Muscle of back (tissue), 11 donors: Measurements from ENCODE around the gene DAPP1. TPM values are rescaled to one million over a fixed set of nuclear protein-coding genes. Genes with fewer than 3 reads are reported as not detected.

Experiments
- DNase-seq, 3 donors: peaks; one replicate each; pipeline versions ENCODE4 v3.0.0 to v3.0.0-alpha.2; 2013
- polyA plus RNA-seq, 10 donors: library from polyadenylated mRNA; unstranded; fragments of 120-200 nt; gene quantifications; one replicate each; pipeline ENCODE4 v1.2.1, GENCODE V29; 2013; ENCODE audit not compliant: insufficient read length in 10 of 10

DAPP1 gene
- polyA plus RNA-seq, 10 donors: 0.87 to 3.0 (median 1.8) TPM

DNA sequence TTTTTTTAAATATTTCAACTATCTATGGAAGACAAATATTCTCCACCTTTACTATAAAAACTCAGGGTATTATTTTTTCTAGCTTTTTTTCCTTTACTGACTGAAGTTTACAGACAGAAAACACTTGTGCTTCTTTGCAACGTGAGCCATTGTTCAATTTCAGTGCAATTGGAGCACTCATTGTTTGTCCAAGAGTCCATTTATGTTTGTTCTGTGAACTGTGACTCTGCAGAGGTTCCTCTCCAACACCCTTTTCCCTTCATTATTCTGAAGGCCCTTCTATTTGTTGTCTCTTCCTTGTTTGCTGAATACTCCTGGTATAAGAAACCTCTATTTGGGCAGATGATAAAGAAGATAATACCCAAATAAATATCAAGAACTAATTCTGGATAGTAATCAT, 37.4 kb downstream of the DAPP1 start:
- DNase-seq: no peak

DNA sequence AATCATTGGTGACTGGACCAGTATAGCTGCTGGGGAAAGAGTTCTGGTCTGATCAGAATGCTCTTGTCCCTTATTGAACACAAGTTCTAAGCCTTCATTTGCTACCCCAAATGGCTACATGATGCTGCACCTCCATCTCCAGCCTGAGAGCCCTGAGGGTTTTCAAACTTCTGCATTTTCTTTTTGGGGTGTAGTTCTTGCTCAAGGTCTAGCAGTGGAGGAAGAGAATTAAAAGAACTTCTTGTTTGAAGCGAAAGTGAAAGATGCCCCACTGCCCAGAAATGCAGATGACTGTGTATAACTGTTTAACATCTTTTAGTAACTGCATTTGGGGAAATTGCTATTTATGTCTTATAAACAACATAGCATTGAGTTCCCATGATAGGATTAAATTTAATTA, 39.1 kb downstream of the DAPP1 start:
- DNase-seq: no peak

GRCh38 chr4:99856166-99856565, 39.5 kb downstream of the DAPP1 start:
- DNase-seq: no peak

DNA sequence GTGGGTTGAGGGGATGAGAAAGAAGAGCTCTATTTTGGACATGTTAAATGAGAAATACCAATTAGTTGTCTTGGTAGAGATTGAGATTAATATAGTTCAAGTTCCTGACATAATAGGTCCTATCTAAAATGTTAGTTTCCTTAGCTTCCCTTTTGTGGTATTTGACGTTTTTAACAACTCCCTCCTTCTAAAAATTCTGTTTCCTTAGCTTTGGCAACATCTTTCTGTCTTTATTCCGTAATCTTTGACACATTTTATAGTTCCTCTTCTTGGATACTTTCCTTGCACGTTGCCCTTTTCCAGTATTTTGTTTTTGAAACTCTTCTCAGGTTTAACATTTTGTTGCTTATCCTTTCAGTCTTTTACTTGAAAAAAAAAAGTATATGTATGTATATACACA, 40.7 kb downstream of the DAPP1 start:
- no peak for DNase-seq

GRCh38 chr4:99859618-99860017, 43.0 kb downstream of the DAPP1 start:
- no peak for DNase-seq

DNA sequence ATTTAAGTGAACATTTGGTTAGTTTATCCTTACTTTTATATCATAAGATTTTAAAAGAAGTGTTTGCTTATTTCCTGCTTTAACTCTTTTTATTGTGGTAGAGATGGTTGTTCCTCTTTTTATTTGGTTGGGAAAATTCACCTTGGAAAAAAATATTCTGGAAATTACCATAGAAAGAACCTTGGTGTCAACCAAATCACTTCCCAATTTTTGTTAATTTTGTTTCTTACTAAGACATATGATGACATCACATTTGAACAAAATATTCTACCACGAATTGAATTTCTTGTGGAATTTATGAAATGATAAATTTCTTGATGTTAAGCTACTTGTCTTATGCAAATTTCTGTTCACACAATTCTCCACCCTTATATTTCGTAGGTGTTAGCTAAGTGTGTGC, 43.9 kb downstream of the DAPP1 start:
- DNase-seq: no peak

DNA sequence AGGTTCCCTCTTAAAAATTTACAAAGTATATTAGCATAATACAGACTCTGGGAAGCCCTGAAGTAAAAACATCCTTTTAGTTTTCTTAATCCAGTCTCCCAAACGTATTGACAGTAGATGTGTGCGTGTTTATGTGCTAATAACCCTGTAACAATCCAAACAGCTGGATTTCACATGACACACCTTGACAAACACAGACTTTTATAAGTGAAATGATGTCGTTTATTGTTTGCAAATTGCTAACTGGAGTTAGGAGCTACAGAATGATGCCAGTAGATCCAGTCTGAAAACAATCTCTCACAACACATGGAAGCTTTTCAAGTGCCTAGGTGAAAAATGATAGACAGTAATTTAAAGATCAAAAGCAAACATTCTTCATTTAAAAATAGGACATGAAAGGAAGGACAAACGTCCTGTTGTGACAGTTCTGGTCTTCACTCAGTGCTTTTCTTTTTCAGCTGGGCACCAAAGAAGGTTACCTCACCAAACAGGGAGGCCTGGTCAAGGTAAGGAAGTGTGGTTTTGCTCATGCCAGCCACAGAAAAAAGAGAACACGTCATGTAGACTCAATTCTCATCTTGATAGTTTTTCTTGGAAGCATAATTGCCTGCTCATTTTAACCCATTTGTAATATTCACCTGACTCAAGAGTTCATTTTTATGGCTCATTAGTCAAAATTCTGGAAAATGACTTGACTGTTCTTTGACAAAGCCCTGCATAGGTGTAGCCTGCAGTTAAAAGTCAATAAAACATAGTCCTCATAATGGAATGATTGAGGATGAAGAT, 44.7 kb downstream of the DAPP1 start:
- no peak for DNase-seq

GRCh38 chr4:99863804-99864203, 47.2 kb downstream of the DAPP1 start:
- no peak for DNase-seq

DNA sequence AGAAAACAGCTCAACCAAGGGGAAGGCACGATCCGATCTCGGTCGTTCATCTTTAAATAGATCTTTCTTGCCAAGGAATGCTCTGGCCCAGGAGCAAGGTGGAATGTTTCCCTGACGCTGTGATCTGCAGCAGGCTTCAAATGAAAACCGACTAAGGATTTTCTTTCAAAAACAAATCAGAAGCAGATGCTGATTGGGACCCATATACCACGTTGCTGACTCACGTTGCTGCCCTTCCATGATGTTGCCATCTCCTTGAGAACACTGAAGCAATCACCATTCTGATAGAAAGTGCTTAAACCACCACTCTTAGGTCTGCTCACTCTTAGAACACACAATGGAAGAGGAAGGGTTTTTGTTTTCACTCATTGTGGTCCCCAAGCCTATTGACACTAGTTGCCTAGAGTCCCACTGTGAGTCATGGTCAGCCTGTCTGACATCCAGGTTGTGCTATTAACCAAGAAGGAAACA, 51.5 kb downstream of the DAPP1 start:
- DNase-seq: peak; percentile 11 to 17 (median 14)

- no peak for DNase-seq
Observed at GRCh38 chr4:99872570-99872969, 55.9 kb downstream of the DAPP1 start.

DNA sequence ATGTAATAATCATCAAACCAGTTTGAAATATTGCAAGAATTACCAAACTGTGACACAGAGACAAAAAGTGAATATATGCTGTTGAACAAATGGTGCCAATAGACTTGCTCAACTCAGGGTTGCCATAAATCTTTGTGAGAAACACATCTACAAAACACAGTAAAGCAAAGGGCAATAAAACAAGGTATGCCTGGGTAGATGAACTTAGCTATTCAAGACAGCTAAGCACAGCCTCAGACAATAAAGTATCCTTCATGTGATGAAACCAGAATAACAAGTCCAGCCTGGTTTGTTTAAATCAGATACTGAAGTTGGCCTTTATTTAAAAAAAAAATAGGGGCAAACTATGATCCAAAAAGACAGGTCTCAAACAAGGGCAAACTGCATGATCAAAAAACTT, 58.4 kb downstream of the DAPP1 start:
- DNase-seq: no peak

GRCh38 chr4:99876946-99877345, 60.3 kb downstream of the DAPP1 start:
- DNase-seq: no peak

GRCh38 chr4:99878604-99879003, 62.0 kb downstream of the DAPP1 start:
- DNase-seq: no peak

DNA sequence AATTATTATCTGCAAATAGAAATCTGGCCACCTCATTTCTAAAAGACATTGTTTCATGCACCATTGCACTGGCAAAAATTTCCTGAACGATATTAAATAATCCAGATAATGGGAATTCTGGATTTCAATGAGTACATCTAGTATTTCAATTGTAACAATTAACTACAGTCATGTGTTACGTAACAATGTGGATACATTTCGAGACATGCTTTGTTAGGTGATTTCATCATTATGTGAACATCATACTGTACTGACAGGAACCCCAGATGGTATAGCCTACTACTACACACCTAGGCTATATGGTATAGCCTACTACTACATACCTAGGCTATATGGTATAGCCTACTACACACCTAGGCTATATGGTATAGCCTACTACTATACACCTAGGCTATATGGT, 62.8 kb downstream of the DAPP1 start:
- no peak for DNase-seq

GRCh38 chr4:99885063-99885664, 68.5 kb downstream of the DAPP1 start:
- DNase-seq: peak in 2 of 3 donors; percentile 10 to 33

- no peak for DNase-seq
Observed at GRCh38 chr4:99885687-99886086, 69.1 kb downstream of the DAPP1 start.

- no peak for DNase-seq
Observed at GRCh38 chr4:99886146-99886545, 69.5 kb downstream of the DAPP1 start.

GRCh38 chr4:99887837-99888236, 71.2 kb downstream of the DAPP1 start:
- no peak for DNase-seq

DNA sequence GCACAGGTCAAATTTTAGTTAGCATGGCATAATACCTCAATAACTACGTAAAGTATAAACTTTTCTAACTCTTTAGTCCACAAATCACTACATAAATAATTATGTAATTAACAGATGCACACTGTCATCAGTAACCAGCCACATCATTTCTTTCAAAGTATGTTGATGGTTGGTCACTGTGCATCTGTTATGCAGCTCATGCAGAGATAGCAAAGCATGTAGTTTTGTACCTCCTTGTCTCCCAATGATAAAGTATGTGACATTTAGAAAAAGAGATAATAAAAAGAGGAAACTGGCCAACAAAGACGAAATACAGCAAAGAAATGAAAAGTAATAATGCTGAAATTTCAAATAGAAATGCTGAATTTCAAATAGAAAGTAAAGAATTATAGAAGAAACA, 74.7 kb downstream of the DAPP1 start:
- no peak for DNase-seq

GRCh38 chr4:99893029-99893428, 76.4 kb downstream of the DAPP1 start:
- no peak for DNase-seq

- DNase-seq: no peak
Observed at GRCh38 chr4:99893839-99894160, 77.2 kb downstream of the DAPP1 start.

DNA sequence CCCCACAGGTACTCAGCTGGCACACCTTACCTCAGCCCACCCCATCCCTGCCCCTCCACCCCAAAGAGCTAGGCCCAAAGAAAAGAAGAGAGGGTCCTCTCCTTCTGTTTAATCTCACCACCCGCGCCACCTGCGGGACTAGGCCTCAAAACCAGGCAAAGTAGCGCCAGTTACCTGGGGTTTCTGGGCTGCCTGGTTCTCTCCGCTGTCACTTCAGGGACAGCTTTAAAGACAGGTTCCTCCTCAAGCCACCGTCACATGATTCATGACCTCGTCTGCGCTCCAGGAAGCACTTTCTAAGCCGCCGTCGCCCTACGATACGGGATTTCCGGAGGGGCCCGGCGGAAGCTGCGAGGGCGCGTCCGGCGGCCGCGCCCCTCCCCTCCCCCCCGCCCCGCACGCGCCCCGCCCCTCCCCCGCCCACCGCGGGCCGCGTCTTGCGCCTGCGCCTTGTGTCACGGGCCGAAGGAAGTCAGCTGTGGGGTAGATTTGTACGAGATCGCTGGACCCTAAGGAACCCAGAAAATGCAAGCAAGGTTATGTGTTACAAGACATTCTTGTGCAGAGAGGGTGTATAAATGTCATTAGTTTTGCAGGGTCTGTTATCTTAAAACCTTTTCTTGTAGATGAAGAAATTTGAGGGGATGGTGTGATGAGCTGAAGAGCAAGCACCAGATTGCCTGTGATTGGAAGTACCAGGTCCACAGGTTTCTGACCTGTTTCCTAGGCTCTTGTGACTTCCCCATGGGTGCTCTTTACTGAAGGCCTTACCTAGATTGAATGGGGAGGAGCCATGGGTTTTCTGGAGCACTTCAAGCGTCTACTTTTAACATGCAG, 77.8 kb downstream of the DAPP1 start, which contains the start of gene LAMTOR3:
Gene LAMTOR3 (minus strand): TSS at position 267 of the 837 bp plus-strand sequence. CDS start 464 bp downstream, outside the sequence.
- peak; percentile 92 to 96 (median 93) for DNase-seq

DNA sequence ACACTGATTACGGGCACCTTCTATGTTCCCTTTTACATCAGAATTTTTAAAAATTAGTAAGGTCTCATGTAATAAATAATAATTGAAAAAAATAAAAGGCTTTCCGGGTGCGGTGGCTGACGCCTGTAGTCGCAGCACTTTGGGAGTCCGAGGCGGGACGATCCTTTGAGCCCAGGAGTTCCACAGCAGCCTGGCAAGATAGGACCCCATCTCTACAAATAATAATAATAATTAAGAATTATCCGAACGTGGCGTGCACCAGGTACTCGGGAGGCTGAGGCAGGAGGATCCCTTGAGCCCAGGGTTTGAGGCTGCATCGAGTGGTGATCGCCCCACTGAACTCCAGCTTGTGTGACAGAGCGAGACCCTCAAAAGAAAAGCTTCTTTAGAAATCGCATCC, 78.4 kb downstream of the DAPP1 start:
- no peak for DNase-seq
